Measurements from ENCODE around the gene RAD51D. TPM values are rescaled to one million over a fixed set of nuclear protein-coding genes. Genes with fewer than 3 reads are reported as not detected.
"Not testable (repeated sequence)": the region's sequence is repeated elsewhere in the genome, so short reads cannot be mapped to it uniquely, and the experiment has no call there.

RAD51D gene
- total RNA-seq, 2 experiments from 2014 or later = 25.6 to 25.9 TPM

- DNase-seq = no peak
- H3K27ac Mint-ChIP-seq = no peak overlapping the region
- peaks cover 47% of the 10 kb centered on the region for H3K36me3 Mint-ChIP-seq (ENCODE audit: low read depth)
- H3K27me3 Mint-ChIP-seq = no peaks in the 10 kb centered on the region
- no peaks in the 10 kb centered on the region for H3K9me3 Mint-ChIP-seq
- H3K4me3 Mint-ChIP-seq = no peak overlapping the region
- peaks cover 8% of the 10 kb centered on the region for H3K4me1 Mint-ChIP-seq
- ChIA-PET CTCF (interaction anchor here (0.9 to 1.2 kb wide), 2 partner anchors 14 to 15 kb away, joined by 6 to 8 read pairs; partner anchors contain the start of gene RAD51D), POLR2A (no interaction called here)
Observed at GRCh38 chr17:35104844-35105450, 14.7 kb downstream of the RAD51D start.

DNA sequence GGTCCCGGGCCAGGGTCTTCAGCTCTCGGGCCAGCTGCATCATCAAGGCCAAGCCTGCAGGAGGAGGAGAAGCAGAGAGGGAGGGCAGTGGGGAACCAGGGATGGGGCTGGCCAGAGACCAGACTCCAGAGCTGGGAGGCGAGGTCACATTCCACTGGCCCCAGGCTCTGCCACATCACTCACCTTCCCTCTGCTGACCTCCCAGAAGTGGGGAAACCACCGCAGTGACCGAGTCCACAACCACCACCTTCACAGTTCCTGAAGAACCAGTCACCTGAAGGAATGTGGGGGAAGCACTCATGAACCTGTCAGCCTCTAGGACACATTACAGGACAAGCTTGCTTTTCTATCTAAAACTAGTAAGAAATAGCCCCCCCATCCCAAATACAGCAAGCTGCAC, 16.4 kb downstream of the RAD51D start:
- Mint-ChIP-seq H3K9me3 (no peaks in the 10 kb centered on the region), H3K4me1 (peaks cover 5% of the 10 kb centered on the region), H3K4me3 (no peak overlapping the region), H3K36me3 (ENCODE audit: low read depth) (peaks cover 54% of the 10 kb centered on the region), H3K27me3 (no peaks in the 10 kb centered on the region), H3K27ac (no peak overlapping the region)
- ChIA-PET POLR2A (interaction anchor here (1.5 kb wide), 1 partner anchor 122 kb away, joined by 3 read pairs; no protein-coding TSS in a partner anchor), CTCF (interaction anchor here (1.1 to 1.7 kb wide), 3 partner anchors 13 to 16 kb away, joined by 4 to 5 read pairs (median 4); no protein-coding TSS in a partner anchor)
- no peak for DNase-seq

- Mint-ChIP-seq H3K27ac (no peak overlapping the region), H3K27me3 (no peaks in the 10 kb centered on the region), H3K4me1 (peaks cover 2% of the 10 kb centered on the region), H3K36me3 (ENCODE audit: low read depth) (peaks cover 58% of the 10 kb centered on the region), H3K9me3 (no peaks in the 10 kb centered on the region), H3K4me3 (no peak overlapping the region)
- DNase-seq = no peak
- ChIA-PET CTCF (no interaction called here), POLR2A (no interaction called here)
Observed at GRCh38 chr17:35101725-35102124, 17.9 kb downstream of the RAD51D start.

- Mint-ChIP-seq H3K9me3 (no peaks in the 10 kb centered on the region), H3K4me3 (no peak overlapping the region), H3K4me1 (peaks cover 6% of the 10 kb centered on the region), H3K36me3 (ENCODE audit: low read depth) (peaks cover 52% of the 10 kb centered on the region), H3K27me3 (no peaks in the 10 kb centered on the region), H3K27ac (no peak overlapping the region)
- ChIA-PET CTCF (no interaction called here), POLR2A (no interaction called here)
- DNase-seq = no peak
Observed at GRCh38 chr17:35101036-35101435, 18.6 kb downstream of the RAD51D start.

- Mint-ChIP-seq H3K4me3 (no peak overlapping the region), H3K9me3 (no peaks in the 10 kb centered on the region), H3K4me1 (peaks cover 8% of the 10 kb centered on the region), H3K27ac (no peak overlapping the region), H3K27me3 (no peaks in the 10 kb centered on the region), H3K36me3 (ENCODE audit: low read depth) (peaks cover 42% of the 10 kb centered on the region)
- ChIA-PET CTCF (no interaction called here), POLR2A (no interaction called here)
- DNase-seq = no peak
Observed at GRCh38 chr17:35099908-35100307, 19.8 kb downstream of the RAD51D start.

- H3K4me1 Mint-ChIP-seq = peaks cover 8% of the 10 kb centered on the region
- H3K4me3 Mint-ChIP-seq = no peak overlapping the region
- POLR2A ChIA-PET = interaction anchor here (2.6 kb wide), 1 partner anchor 117 kb away, joined by 6 read pairs; the partner anchor contains the start of gene LIG3
- peak overlapping the region; percentile 57 for H3K27ac Mint-ChIP-seq
- DNase-seq = no peak
- H3K9me3 Mint-ChIP-seq = no peaks in the 10 kb centered on the region
- no peaks in the 10 kb centered on the region for H3K27me3 Mint-ChIP-seq
- peaks cover 38% of the 10 kb centered on the region for H3K36me3 Mint-ChIP-seq (ENCODE audit: low read depth)
- CTCF ChIA-PET = interaction anchor here (1.1 to 1.5 kb wide), 2 partner anchors 8 to 21 kb away, joined by 4 read pairs; no protein-coding TSS in a partner anchor
Observed at GRCh38 chr17:35097776-35098175, 21.9 kb downstream of the RAD51D start.

DNA sequence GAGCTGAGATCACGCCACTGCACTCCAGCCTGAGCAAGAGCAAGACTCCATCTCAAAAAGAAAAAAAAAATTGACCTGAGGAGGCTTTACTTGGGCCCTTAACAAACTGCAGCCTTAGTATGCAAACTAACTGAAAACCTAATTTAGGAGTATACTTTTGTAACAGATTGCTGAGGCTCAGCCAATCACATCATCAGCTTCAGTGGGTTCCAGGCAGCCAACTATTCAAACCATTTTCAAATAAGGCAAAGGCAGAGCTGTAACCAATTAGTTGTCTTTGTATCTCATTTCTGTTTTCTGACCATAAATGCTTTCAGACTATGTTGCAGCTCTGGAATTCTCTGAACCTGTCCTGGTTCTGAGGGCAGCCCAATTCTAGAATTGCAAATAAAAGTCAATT, 23.9 kb downstream of the RAD51D start:
- ChIA-PET CTCF (interaction anchor here (0.9 to 2.7 kb wide), 3 partner anchors 23 to 97 kb away, joined by 4 to 7 read pairs (median 4); no protein-coding TSS in a partner anchor), POLR2A (interaction anchor here (1.4 to 2.6 kb wide), 2 partner anchors 96 to 115 kb away, joined by 5 to 6 read pairs; partner anchors contain the start of gene LIG3)
- Mint-ChIP-seq H3K36me3 (ENCODE audit: low read depth) (peaks cover 22% of the 10 kb centered on the region), H3K9me3 (no peaks in the 10 kb centered on the region), H3K4me1 (peaks cover 10% of the 10 kb centered on the region), H3K27ac (no peak overlapping the region), H3K4me3 (no peak overlapping the region), H3K27me3 (no peaks in the 10 kb centered on the region)
- no peak for DNase-seq

GRCh38 chr17:35094902-35095301, 24.8 kb downstream of the RAD51D start:
- no peak for DNase-seq
- no peak overlapping the region for H3K27ac Mint-ChIP-seq
- CTCF ChIA-PET = interaction anchor here (2.7 kb wide), 1 partner anchor 96 kb away, joined by 7 read pairs; no protein-coding TSS in a partner anchor
- POLR2A ChIA-PET = interaction anchor here (0.6 to 0.9 kb wide), 2 partner anchors 20 to 96 kb away, joined by 3 read pairs; no protein-coding TSS in a partner anchor
- H3K27me3 Mint-ChIP-seq = no peaks in the 10 kb centered on the region
- no peak overlapping the region for H3K4me3 Mint-ChIP-seq
- peaks cover 13% of the 10 kb centered on the region for H3K36me3 Mint-ChIP-seq (ENCODE audit: low read depth)
- no peaks in the 10 kb centered on the region for H3K9me3 Mint-ChIP-seq
- H3K4me1 Mint-ChIP-seq = peaks cover 17% of the 10 kb centered on the region

GRCh38 chr17:35090707-35091106, 29.0 kb downstream of the RAD51D start:
- not testable (repeated sequence) for H3K27ac Mint-ChIP-seq; H3K4me3 Mint-ChIP-seq; H3K36me3 Mint-ChIP-seq (ENCODE audit: low read depth); DNase-seq; H3K27me3 Mint-ChIP-seq; H3K9me3 Mint-ChIP-seq
- CTCF ChIA-PET = interaction anchor here (1.2 to 3.2 kb wide), 10 partner anchors 8 to 656 kb away, joined by 3 to 41 read pairs (median 10); partner anchors contain the start of genes RAD51D and RFFL
- H3K4me1 Mint-ChIP-seq = peaks cover 42% of the 10 kb centered on the region
- POLR2A ChIA-PET = interaction anchor here (1.2 to 2.3 kb wide), 4 partner anchors 27 to 110 kb away, joined by 4 to 29 read pairs (median 18); partner anchors contain the start of genes LIG3, RAD51D and RFFL

GRCh38 chr17:35089586-35090296, 29.9 kb downstream of the RAD51D start:
- peak overlapping the region; percentile 79 for H3K4me3 Mint-ChIP-seq
- H3K9me3 Mint-ChIP-seq = no peaks in the 10 kb centered on the region
- ChIA-PET POLR2A (interaction anchor here (0.7 to 2.3 kb wide), 26 partner anchors 9 to 448 kb away, joined by 3 to 29 read pairs (median 4); partner anchors contain the start of genes CCT6B, LIG3, RAD51D and RFFL), CTCF (interaction anchor here (0.6 to 3.2 kb wide), 32 partner anchors 9 to 837 kb away, joined by 3 to 41 read pairs (median 5); partner anchors contain the start of genes LIG3, RAD51D and RFFL)
- no peaks in the 10 kb centered on the region for H3K27me3 Mint-ChIP-seq
- peaks cover 48% of the 10 kb centered on the region for H3K4me1 Mint-ChIP-seq
- peak; percentile 51 for DNase-seq
- peak overlapping the region; percentile 90 for H3K27ac Mint-ChIP-seq
- peaks cover 9% of the 10 kb centered on the region for H3K36me3 Mint-ChIP-seq (ENCODE audit: low read depth)

DNA sequence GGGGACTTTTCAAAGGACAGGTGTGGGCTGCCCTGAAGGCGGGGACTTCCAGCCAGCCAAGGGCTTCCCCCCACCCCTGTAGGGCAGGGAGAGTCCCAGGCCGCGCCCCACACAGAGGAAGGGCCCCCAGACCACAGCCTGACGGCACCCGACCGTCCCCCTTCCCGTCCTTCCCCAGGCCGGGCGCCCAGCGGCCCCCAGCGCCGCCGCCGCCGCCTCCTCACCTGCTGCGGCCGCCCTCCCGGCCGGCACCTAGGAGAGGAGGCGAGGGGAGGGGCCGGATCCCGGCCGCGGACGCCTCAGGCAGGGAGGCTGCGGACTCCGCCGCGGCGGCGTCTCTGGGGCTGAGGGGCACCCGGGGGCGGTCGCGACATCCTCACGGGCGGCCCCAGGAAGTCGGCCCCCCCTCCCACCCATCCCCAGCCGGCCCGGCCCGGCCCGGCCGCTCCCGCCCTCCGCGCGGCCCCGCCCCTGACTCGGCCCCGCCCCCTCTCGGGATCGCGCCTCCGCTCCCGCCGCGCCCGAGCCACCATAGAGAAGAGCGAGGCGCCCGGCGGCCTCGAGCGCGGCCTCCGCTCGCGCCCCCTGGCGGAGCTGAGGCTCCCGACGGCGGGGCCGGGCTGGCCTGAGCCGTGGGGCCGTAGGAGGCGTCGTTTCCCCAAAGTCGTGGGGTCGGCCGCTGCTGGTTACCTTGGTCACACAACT, 30.6 kb downstream of the RAD51D start:
- CTCF ChIA-PET = interaction anchor here (0.6 to 3.3 kb wide), 29 partner anchors 9 to 838 kb away, joined by 3 to 41 read pairs (median 5); partner anchors contain the start of genes LIG3, RAD51D and RFFL

GRCh38 chr17:35088356-35088880, 31.2 kb downstream of the RAD51D start:
- peaks cover 58% of the 10 kb centered on the region for H3K4me1 Mint-ChIP-seq
- no peak for DNase-seq
- H3K9me3 Mint-ChIP-seq = no peaks in the 10 kb centered on the region
- peak overlapping the region; percentile 89 for H3K4me3 Mint-ChIP-seq
- ChIA-PET POLR2A (interaction anchor here (1.0 to 10.7 kb wide), 13 partner anchors 10 to 127 kb away, joined by 4 to 164 read pairs (median 10); partner anchors contain the start of genes CCT6B, LIG3, RAD51D and RFFL), CTCF (interaction anchor here (0.8 to 3.3 kb wide), 5 partner anchors 20 to 66 kb away, joined by 3 to 17 read pairs (median 3); partner anchors contain the start of gene RAD51D)
- no peaks in the 10 kb centered on the region for H3K27me3 Mint-ChIP-seq
- peak overlapping the region; percentile 88 for H3K27ac Mint-ChIP-seq
- H3K36me3 Mint-ChIP-seq (ENCODE audit: low read depth) = peaks cover 9% of the 10 kb centered on the region

More for the DNA sequence above, 30.6 kb downstream of the RAD51D start:
- Mint-ChIP-seq H3K9me3 (no peaks in the 10 kb centered on the region), H3K4me1 (peaks cover 54% of the 10 kb centered on the region), H3K27me3 (no peaks in the 10 kb centered on the region), H3K4me3 (peak overlapping the region; percentile 89), H3K27ac (peak overlapping the region; percentile 90), H3K36me3 (ENCODE audit: low read depth) (peaks cover 9% of the 10 kb centered on the region)
- DNase-seq = peak; percentile 93
- POLR2A ChIA-PET = interaction anchor here (0.6 to 10.7 kb wide), 34 partner anchors 9 to 449 kb away, joined by 3 to 164 read pairs (median 6); partner anchors contain the start of genes CCT6B, LIG3, RAD51D and RFFL

Measured in activated CD4-positive, alpha-beta memory T cell treated with anti-CD3 and anti-CD28 coated beads, Interleukin-2, amount 10 ng/mL, durations not matched to agents 7 days and 5 days (primary cell).